Heart left ventricle (tissue), 13 donors: ENCODE results near the gene ZNF521.

Experiments
- POLR2A ChIP-seq, 2 donors: fragments of 450-650 bp; IDR thresholded peaks; one replicate each; pipeline ENCODE4 v1.6.1; 2017; ENCODE audit warnings: antibody characterized with exemption in 2 of 2, mild to moderate bottlenecking in 2 of 2, moderate library complexity in 2 of 2
- TF ChIP-seq, protein P1 (sequence below), 12 donors: fragments of 200-600 bp; sonication (generic) in 4 of 12; IDR thresholded peaks; one replicate each; pipeline versions ENCODE4 v1.5.0 to v1.8.0; 2018 to 2022; ENCODE audit warnings: antibody characterized with exemption in 12 of 12, mild to moderate bottlenecking in 5 of 12
- donor health status: ischemic (EF 13 %, LVEDD 7.1; RV severe dilation, severe dysfunction).
- donor health status: DM: no; HTN: yes; CAD: no.
- donor health status: DM: no; HTN: no; CAD: no.
- donor health status: ischemic (EF 25% LVEDD 6.9; RV normal size, moderate dysfunction).
- donor health status: ischemic (EF 25% LVEDD 5.7; RV mildly dilated, moderate dysfunction).
- donor health status: ischemic (EF 35%, LVEDD 5.7; RV mildly dilated, moderate dysfunction).
- donor health status: nonischemic (EF 11% LVEDD 7.7; RV severe dilation, severe dysfunction).
- donor health status: DM: yes; HTN: yes; CAD: no.
- donor health status: PGD.
- donor health status: ischemic (EF 29% LVEDD 5.4; RV normal size, mild dysfunction).
- donor health status: nonischemic (EF 23%, LVEDD 6.1; RV moderate dilation, normal function).

GRCh38 chr18:25140962-25141308, 211.0 kb downstream of the ZNF521 start:
- TF ChIP-seq POLR2A (IDR thresholded peaks at IDR 0.05), result no peak
- TF ChIP-seq, protein P1, sequence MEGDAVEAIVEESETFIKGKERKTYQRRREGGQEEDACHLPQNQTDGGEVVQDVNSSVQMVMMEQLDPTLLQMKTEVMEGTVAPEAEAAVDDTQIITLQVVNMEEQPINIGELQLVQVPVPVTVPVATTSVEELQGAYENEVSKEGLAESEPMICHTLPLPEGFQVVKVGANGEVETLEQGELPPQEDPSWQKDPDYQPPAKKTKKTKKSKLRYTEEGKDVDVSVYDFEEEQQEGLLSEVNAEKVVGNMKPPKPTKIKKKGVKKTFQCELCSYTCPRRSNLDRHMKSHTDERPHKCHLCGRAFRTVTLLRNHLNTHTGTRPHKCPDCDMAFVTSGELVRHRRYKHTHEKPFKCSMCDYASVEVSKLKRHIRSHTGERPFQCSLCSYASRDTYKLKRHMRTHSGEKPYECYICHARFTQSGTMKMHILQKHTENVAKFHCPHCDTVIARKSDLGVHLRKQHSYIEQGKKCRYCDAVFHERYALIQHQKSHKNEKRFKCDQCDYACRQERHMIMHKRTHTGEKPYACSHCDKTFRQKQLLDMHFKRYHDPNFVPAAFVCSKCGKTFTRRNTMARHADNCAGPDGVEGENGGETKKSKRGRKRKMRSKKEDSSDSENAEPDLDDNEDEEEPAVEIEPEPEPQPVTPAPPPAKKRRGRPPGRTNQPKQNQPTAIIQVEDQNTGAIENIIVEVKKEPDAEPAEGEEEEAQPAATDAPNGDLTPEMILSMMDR (IDR thresholded peaks at IDR 0.05), result no peak
